AML-193 (cell line): Measurements from ENCODE around the gene ARFIP2.

Source experiments
- DNase-seq, 2 experiments: peaks; one replicate each; lab custom pipeline; 2025; lab: John Stamatoyannopoulos, UW

The ARFIP2 gene

GRCh38 chr11:6442441-6442840, 38.7 kb downstream of the ARFIP2 start:
- no peak for DNase-seq

- no peak for DNase-seq
These were observed 40.2 kb downstream of the ARFIP2 start, which contains the start of gene HPX for GRCh38 chr11:6440906-6441358. TSS of gene HPX (minus strand) at chr11:6440987. CDS start at chr11:6440963, 24 bp downstream.

DNA sequence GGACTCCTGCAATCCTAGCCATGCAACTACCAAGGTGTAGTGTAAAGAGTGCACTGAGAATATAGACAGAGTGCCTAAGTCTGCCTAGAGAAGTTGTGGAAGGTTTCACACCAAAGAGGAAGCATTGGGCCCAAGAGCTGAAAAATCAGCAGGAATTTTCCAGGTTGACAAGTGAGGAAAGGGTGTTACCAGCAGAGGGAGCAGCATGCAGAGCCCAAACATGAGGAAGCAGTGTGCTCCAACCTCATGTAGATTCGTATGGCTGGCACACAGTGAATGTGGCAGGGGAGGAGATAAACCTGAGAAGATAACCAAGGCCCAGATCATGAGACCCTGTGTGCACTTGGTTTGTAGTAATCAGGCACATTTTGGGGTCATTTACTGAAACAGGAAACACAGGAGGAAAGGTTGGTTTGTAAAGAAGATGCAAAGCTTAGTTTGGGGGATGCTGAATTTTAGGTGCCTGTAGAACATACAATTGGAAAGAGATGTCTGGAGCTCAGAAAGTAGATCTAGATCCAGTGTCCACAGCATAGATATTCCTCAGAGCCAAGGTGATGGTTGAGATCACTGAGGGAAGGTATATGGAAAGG, 42.1 kb downstream of the ARFIP2 start:
- peak; percentile 55 to 80 for DNase-seq

- peak; percentile 71 to 76 for DNase-seq
These were observed 43.1 kb downstream of the ARFIP2 start for GRCh38 chr11:6437993-6438392.

DNA sequence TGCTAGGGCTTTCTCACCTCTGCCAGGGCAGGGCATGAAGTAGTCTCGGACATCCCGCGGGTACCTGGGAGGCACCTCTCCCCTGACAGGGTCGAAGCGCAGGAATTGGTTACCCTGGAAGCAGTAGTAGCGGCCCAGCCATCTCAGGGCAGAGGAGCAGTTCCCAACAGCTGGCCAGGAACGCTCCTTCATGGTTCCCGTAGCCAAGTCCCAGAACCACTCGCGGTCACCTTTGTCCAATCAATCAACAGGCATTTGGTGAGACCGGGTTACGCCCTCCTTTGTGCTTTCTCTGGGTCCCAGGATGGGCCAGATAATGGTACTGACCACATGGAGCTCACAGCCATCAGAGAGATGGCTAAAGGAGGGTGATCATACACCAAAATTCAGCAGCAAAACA, 43.7 kb downstream of the ARFIP2 start:
- DNase-seq, result no peak

DNA sequence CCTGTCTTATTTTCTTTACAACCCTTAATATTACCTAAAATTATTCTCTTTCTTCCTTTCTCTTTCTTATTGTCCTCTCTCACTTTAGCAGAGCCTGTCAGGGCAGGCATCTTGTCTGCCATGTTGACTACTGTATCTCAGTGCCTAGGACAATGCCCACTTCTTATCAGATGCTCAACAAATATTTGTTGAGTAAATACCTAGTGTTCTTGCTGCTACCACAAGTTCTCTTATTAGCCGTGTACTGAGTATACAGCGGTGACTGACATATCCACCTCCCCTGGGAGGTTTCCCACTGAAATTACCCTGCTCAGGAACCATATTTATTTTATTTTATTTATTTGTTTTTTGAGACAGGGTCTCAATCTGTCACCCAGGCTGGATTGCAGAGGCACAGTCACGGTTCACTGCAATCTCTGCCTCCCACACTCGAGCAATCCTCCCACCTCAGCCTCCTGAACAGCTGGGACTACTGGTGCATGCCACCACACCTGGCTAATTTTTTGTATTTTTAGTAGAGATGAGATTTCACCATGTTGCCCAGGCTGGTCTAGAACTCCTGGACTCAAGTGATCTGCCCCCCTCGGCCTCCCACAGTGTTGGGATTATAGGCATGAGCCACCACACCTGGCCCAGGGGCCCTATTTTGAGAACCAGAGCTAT, 47.0 kb downstream of the ARFIP2 start:
- no peak for DNase-seq

- DNase-seq, result no peak
These were observed 49.3 kb downstream of the ARFIP2 start for GRCh38 chr11:6431861-6432260.

- no peak for DNase-seq
These were observed 53.6 kb downstream of the ARFIP2 start for GRCh38 chr11:6427516-6427915.
